DMS 273 (cell line): ENCODE data around the gene KIF3A.
"Not testable (repeated sequence)": the region's sequence is repeated elsewhere in the genome, so short reads cannot be mapped to it uniquely, and the experiment has no call there.

Experiments
- DNase-seq: peaks from one replicate; lab custom pipeline; 2025; ENCODE audit not compliant: unreplicated experiment; lab: John Stamatoyannopoulos, UW

The KIF3A gene

DNA sequence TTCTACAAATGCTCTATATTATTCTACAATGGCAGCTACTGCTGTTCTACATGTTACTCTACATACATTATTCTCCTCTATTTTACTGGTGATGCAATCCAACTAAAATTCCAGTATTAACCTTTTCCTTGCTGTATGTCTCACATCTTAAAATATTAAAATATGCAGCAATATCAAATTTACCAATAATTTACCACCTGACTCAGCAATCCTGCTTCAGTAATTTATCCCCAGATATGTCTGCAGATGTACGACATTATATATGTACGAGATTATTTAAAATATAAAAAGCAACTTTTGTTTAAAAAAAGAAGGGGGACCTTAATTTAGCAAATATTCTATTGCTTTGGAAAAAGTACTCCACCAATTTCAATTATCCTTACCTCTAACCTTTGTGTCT is 11.6 kb downstream of the KIF3A start:
- no peak for DNase-seq

DNA sequence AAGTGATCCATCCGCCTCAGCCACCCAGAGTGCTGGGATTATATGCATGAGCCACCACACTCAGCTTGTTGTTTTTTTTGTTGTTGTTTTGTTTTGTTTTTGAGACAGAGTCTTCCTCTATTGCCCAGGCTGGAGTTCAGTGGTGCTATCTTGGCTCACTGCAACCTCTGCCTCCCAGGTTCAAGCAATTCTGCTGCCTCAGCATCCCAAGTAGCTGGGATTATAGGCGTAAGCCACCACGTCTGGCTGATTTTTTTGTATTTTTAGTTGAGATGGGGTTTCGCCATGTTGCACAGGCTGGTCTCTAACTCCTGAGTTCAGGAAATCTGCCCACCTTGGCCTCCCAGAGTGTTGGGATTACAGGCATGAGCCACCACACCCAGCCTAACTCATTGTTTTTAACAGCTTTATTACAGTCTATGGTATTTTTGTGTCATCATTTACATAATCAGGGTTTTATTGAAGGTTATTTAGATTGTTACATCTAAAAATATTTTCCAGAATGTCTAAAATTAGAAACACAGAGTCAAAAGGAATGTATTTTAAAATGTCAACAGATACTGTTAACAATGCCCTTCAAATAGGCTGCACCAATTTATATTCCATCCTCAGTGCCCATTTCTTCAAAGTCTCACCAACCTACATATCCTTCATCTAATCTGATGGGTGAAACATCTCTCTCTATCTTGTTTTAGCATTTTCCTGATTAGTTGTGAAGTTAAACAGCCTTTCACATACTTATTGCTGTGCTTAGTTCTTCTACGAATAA is 18.6 kb downstream of the KIF3A start:
- no peak for DNase-seq

DNA sequence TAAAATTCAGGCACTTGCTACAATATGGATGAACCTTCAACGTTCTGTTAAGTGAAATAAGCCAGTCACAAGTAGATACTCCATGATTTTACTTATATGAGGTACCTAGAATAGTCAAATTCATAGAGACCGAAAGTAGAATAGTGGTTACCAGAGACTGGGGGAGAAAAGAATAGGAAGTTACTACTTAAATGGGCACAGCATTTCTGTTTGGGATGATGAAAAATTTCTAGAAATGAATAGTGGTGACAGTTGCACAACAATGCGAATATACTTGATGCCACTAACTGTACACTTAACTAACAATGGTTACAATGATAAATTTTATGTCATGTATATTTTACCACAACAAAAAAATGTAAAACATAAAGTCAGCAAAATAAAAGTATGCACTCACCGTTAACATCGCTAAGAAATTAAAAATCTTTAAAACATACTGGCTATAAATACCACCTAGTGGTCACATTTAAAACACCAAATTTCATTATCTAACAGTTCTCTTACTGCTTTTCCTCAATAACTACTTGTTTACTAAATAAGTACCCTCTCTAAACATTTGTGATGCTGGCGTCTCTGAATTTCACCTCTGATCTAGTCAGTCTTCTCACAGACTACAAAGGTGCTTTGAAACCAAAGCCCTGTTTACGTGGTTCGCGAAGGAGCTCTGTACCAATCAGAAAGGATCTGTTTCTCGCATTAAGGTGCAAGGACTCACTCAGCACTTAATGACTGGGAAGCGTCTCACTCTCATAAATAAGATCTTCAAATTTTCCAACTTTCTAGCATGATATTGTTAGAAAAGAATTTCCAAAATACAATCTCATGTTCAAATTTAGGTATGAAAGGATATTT is 22.7 kb downstream of the KIF3A start:
- peak; percentile 10 for DNase-seq

DNA sequence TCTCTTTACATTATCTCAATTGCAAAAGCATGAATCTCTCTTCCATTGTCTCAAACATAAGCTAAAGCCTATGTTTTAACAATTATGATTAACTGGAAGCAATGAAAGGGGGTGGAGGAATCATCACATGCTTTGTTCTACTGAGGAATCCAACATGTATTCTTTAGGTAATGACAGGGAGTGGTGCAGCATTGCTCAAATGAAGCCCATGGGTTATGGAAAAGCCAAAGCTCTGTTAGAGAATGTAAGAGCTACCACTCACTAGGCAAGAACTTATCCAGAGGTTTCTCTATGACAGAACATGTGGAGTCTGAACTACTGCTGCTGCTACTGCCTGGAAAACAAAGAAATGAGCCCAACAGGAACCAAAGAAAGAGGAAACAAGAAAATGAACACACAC is 28.7 kb downstream of the KIF3A start:
- no peak for DNase-seq

DNA sequence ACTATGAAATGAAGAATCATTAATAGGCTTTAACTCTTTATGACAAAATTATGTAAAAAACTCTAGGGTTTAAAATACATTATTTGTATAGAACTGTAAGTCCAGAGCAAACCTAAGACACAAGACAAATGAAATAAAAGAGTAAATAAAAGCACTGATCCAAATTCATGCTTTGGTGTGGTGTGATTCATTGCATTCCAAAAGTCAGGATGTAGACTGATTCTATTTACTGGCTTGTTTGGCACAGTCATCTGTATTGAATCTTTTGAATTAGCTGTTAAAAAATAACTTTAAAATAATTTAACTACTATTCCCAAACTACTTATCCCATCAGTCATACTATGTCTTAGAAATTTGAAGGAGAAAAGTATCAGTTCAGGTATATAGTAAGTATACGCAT is 32.5 kb downstream of the KIF3A start:
- no peak for DNase-seq

DNA sequence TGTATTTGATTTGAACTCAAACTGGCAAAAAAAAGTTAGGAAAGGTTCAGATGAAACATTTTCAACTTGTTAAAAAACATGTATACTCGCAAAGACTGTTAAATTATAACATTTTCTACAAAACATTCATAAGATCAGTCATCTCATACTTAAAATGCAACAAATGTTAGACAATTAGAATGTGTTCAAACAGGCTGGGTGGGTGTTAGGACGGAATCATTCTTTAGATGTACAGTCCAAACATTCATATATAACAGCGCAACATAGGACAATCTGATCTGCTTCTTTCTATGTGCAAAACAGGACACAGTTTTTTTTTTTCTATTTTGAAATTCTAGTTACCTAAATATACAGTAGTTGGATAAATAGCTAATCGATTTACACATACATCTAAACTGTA is 41.4 kb downstream of the KIF3A start:
- no peak for DNase-seq

DNA sequence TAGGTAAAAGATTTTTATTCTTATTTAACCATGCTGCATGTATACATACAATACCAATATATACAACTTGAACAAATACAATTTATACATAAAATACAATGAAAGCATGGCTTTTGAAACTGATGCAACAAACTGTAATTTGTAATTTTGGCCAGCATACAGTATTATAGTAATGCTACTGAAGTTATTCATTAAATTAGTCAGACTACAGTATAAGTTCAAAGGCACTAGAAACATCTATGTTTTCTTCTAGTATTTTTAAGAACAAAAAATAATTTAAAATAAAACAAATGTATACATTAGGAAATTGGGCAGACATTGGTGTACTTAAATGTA is 44.7 kb downstream of the KIF3A start:
- no peak for DNase-seq

GRCh38 chr5:132691755-132692631 is 45.4 kb downstream of the KIF3A start:
- DNase-seq = not testable (repeated sequence)

DNA sequence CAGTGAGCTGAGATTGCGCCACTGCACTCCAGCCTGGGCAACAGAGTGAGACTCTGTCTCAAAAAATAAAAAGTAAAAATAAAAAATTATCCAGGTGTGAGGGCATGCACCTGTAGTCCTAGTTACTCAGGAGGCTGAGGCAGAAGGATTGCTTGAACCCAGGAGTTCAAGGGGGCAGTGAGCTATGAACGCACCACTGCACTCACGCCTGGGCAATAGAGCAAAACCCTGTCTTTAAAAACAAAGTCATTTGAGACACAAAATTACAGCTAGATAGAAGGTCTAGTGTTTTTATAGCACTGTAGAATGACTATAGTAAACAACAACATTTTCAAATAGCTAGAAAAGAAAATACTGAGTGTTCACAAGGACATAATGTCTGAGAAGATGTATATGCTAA is 47.2 kb downstream of the KIF3A start:
- no peak for DNase-seq

- DNase-seq = no peak
Observed at GRCh38 chr5:132689513-132689912, 47.8 kb downstream of the KIF3A start.

- DNase-seq = no peak
Observed at GRCh38 chr5:132688536-132689339, 48.6 kb downstream of the KIF3A start.

GRCh38 chr5:132687995-132688394 is 49.4 kb downstream of the KIF3A start:
- no peak for DNase-seq

DNA sequence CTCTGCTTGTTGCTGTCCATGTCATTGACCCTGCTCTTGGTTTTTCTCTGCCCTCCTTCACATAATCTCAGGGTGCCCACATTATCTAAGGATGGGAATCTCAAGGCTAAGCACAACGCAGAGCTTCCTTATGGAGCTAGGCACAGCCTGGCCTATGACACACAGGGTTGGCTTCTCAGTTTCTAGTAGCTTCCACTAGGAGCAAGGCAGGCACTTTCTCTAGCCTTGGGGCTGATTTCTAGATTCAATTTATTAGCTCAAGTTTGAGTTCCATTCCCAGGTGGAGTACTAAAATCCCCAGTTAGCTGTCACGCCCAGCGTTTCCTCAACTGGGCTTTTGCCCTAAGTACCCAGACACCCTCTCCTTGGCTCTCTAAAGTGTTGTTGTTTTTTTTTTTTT is 51.2 kb downstream of the KIF3A start:
- no peak for DNase-seq

DNA sequence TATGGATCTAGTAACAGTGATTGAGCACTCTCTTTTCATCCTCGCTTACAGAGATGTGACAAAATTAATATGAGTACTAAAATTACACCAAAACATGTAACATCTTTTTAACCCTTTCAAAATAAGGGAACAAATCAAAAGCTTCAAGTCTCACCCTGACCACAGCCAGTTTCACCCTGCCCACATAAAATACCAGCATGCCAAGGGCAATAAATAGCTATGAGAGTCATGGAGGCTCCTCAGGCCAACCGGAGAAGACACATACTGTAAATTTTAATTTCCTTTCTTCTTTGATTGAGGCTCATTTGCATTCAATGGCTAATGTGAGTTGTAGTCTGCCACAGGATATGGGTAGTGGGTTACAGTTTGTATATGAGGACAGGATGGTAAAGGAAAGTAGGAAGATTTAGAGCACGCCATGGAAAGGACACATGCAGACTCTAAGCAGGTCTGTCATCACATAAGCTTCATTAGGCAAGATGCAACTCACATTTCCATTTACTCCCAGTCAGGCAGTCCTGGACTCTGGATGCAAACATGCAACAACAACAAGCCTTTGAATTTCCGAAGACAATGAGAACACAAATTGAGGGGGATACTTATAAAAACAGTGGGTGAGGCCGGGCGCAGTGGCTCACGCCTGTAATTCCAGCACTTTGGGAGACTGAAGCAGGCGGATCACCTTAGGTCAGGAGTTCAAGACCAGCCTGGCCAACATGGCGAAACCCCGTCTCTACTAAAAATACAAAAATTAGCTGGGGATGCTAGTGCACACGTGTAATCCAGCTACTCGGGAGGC is 52.2 kb downstream of the KIF3A start:
- DNase-seq = no peak

DNA sequence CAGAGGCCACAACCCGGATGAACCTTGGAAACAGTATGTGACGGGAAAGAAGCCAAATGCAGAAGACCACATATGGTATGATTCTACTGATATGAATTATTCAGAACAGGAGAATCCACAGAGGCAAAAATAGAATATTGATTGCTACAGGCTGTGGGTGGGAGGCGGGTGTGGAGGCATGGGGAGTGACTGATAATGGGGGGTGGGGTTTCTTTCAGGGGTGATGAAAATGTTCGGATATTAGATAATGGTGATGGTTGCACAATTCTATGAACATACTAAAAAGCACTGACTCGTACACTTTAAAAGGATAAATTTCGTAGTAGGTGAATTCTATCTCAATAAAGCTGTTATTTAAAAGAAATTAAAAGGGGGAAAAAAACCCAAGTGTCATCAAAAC is 52.9 kb downstream of the KIF3A start:
- DNase-seq = no peak

GRCh38 chr5:132681983-132682382 is 55.4 kb downstream of the KIF3A start:
- DNase-seq = no peak

DNA sequence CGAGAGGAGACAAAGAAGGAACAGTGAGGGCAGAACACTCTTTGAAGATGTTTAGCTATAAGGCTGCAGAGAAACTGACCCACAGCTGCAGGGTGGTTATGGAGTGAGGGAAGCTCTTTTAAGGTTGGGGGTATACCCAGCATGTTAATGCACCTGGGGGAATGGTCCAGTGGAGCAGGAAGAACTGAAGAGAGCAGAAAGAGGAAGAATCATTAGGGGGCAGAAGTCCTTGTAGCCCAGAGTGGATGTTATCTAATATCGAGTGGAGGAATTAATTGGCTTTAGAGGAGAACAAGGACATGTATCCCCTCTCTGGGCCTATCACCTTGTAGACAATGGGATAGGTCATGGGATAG is 55.9 kb downstream of the KIF3A start:
- no peak for DNase-seq

DNA sequence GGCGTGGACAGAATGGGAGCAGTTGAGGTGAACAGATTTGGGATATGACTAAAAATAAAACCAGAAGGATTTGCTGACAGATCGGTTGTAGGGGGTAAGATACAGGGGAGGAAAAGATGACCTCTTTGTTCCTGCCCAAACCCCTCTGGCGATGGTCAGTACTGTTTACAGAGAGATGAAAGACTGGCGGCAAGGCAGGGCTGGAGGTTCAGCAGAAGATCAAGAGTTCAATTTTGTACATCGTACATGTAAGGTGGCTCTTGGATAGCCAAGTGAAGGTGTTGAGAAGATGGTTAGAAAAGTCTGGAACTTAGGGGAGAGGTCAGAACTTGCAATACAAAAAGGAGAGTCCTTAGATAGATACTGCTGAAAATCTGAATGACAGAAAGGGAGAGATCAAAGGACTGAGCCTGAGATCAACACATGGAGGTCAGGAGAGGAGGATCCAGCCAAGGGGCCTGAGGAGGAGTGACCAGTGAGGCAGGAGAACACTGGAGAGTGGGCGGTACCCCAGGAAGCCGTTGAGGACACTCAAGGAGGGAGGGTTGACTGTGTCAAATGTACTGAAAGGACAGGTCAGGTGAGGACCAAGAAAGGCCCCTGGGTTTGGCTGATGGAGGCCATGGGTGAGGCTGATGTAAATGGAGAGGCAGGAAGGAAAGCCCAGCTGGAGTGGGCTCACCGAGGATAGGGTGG is 56.4 kb downstream of the KIF3A start:
- DNase-seq = no peak

DNA sequence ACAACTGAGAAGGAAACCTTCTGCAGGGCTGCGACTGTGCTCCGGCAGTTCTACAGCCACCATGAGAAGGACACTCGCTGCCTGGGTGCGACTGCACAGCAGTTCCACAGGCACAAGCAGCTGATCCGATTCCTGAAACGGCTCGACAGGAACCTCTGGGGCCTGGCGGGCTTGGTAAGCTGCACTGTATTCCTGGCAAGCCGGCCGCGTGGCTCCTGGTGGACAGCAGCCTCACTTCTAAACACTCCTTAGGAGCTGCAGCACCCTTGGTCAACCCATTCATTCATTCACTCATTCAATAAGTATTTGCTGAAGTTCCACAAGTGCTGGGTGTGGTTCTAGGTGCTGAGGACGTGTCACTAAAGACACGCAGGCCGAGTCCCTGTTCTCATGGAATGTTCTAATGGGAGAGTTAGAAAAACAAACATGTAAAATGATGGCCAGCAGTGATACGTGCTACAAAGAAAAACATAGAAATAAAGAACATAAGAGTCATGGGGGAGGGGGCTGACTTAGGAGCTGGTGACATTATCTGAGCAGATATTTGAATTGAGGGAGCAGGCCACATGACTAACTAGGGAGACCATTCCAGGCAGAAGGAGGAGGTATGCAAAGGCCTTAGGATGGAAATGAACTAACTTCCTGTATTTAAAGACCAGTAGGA is 57.5 kb downstream of the KIF3A start:
- DNase-seq = no peak
